Memory B cell (primary cell): ENCODE data around the gene CASP7.

Experiments
- ATAC-seq: fragments of 150-1000 bp; cut with Tn5 transposase; 2 replicates; pipeline ENCODE4 v1.10.0; 2021; ENCODE audit warnings: low read depth, mild to moderate bottlenecking, moderate library complexity
- DNase-seq, 2 donors: peaks; one replicate each; pipeline ENCODE4 v3.0.0; 2022; ENCODE audit warnings: low spot score in 2 of 2
- H3K27ac Mint-ChIP-seq: one replicate; pipeline ENCODE4 v1.8.0; 2022; ENCODE audit warnings: mild to moderate bottlenecking, moderate library complexity, mixed read lengths
- H3K27me3 Mint-ChIP-seq: one replicate; pipeline ENCODE4 v1.8.0; 2022; ENCODE audit warnings: mixed read lengths
- H3K36me3 Mint-ChIP-seq: one replicate; pipeline ENCODE4 v1.8.0; 2022; ENCODE audit warnings: mild to moderate bottlenecking, mixed read lengths
- H3K4me1 Mint-ChIP-seq: one replicate; pipeline ENCODE4 v1.8.0; 2022; ENCODE audit warnings: mixed read lengths
- H3K4me3 Mint-ChIP-seq: one replicate; pipeline ENCODE4 v1.8.0; 2022; ENCODE audit warnings: mild to moderate bottlenecking, moderate library complexity, mixed read lengths
- H3K9me3 Mint-ChIP-seq: one replicate; pipeline ENCODE4 v1.8.0; 2022; ENCODE audit warnings: mixed read lengths

Gene CASP7

GRCh38 chr10:113687037-113687436 lies 7.3 kb downstream of the CASP7 start:
- H3K4me1 Mint-ChIP-seq = peaks cover 22% of the 10 kb centered on the region
- no peaks in the 10 kb centered on the region for H3K27me3 Mint-ChIP-seq
- no peak overlapping the region for H3K27ac Mint-ChIP-seq
- ATAC-seq = no peak
- H3K9me3 Mint-ChIP-seq = peaks cover 32% of the 10 kb centered on the region
- H3K36me3 Mint-ChIP-seq = peaks cover 63% of the 10 kb centered on the region
- no peak for DNase-seq
- no peak overlapping the region for H3K4me3 Mint-ChIP-seq

GRCh38 chr10:113689057-113689456 lies 9.3 kb downstream of the CASP7 start:
- DNase-seq = no peak
- ATAC-seq = no peak
- Mint-ChIP-seq H3K36me3 (peaks cover 72% of the 10 kb centered on the region), H3K9me3 (peaks cover 36% of the 10 kb centered on the region), H3K27me3 (no peaks in the 10 kb centered on the region), H3K4me1 (peaks cover 12% of the 10 kb centered on the region), H3K27ac (no peak overlapping the region), H3K4me3 (no peak overlapping the region)

GRCh38 chr10:113689574-113689973 lies 9.9 kb downstream of the CASP7 start:
- Mint-ChIP-seq H3K27ac (no peak overlapping the region), H3K36me3 (peaks cover 67% of the 10 kb centered on the region), H3K4me1 (peaks cover 12% of the 10 kb centered on the region), H3K27me3 (no peaks in the 10 kb centered on the region), H3K9me3 (peaks cover 33% of the 10 kb centered on the region), H3K4me3 (no peak overlapping the region)
- no peak for ATAC-seq
- DNase-seq = no peak

- Mint-ChIP-seq H3K4me1 (peaks cover 10% of the 10 kb centered on the region), H3K27ac (no peak overlapping the region), H3K4me3 (no peak overlapping the region), H3K9me3 (peaks cover 27% of the 10 kb centered on the region), H3K36me3 (peaks cover 65% of the 10 kb centered on the region), H3K27me3 (no peaks in the 10 kb centered on the region)
- no peak for DNase-seq
- no peak for ATAC-seq
Observed at GRCh38 chr10:113690749-113691148, 11.0 kb downstream of the CASP7 start.

- peaks cover 9% of the 10 kb centered on the region for H3K4me1 Mint-ChIP-seq
- no peak for DNase-seq
- no peak overlapping the region for H3K4me3 Mint-ChIP-seq
- H3K9me3 Mint-ChIP-seq = peaks cover 26% of the 10 kb centered on the region
- no peaks in the 10 kb centered on the region for H3K27me3 Mint-ChIP-seq
- no peak for ATAC-seq
- peaks cover 62% of the 10 kb centered on the region for H3K36me3 Mint-ChIP-seq
- H3K27ac Mint-ChIP-seq = no peak overlapping the region
Observed at GRCh38 chr10:113691381-113691780, 11.7 kb downstream of the CASP7 start.

GRCh38 chr10:113692271-113692670 lies 12.6 kb downstream of the CASP7 start:
- Mint-ChIP-seq H3K4me3 (no peak overlapping the region), H3K9me3 (peaks cover 23% of the 10 kb centered on the region), H3K27ac (no peak overlapping the region), H3K27me3 (no peaks in the 10 kb centered on the region), H3K36me3 (peaks cover 65% of the 10 kb centered on the region), H3K4me1 (peaks cover 9% of the 10 kb centered on the region)
- no peak for ATAC-seq
- no peak for DNase-seq

- DNase-seq (no peak), ATAC-seq (no peak)
- Mint-ChIP-seq H3K4me1 (peaks cover 9% of the 10 kb centered on the region), H3K9me3 (peaks cover 14% of the 10 kb centered on the region), H3K27ac (no peak overlapping the region), H3K27me3 (no peaks in the 10 kb centered on the region), H3K36me3 (peaks cover 58% of the 10 kb centered on the region), H3K4me3 (no peak overlapping the region)
Observed at GRCh38 chr10:113693348-113693747, 13.6 kb downstream of the CASP7 start.

GRCh38 chr10:113695691-113696090 lies 16.0 kb downstream of the CASP7 start:
- DNase-seq (no peak), ATAC-seq (no peak)
- Mint-ChIP-seq H3K36me3 (peaks cover 52% of the 10 kb centered on the region), H3K9me3 (peaks cover 8% of the 10 kb centered on the region), H3K4me1 (peaks cover 5% of the 10 kb centered on the region), H3K27me3 (no peaks in the 10 kb centered on the region), H3K4me3 (no peak overlapping the region), H3K27ac (no peak overlapping the region)

- Mint-ChIP-seq H3K27ac (no peak overlapping the region), H3K4me1 (peaks cover 5% of the 10 kb centered on the region), H3K27me3 (no peaks in the 10 kb centered on the region), H3K4me3 (no peak overlapping the region), H3K9me3 (peaks cover 8% of the 10 kb centered on the region), H3K36me3 (peaks cover 51% of the 10 kb centered on the region)
- ATAC-seq (no peak), DNase-seq (no peak)
Observed at GRCh38 chr10:113697595-113697994, 17.9 kb downstream of the CASP7 start.

GRCh38 chr10:113704637-113705343 lies 25.1 kb downstream of the CASP7 start:
- ATAC-seq (no peak), DNase-seq (peak in 1 of 2 donors; percentile 11)
- H3K36me3 Mint-ChIP-seq = peaks cover 22% of the 10 kb centered on the region
- H3K27me3 Mint-ChIP-seq = no peaks in the 10 kb centered on the region
- peaks cover 11% of the 10 kb centered on the region for H3K4me1 Mint-ChIP-seq
- no peak overlapping the region for H3K4me3 Mint-ChIP-seq
- no peaks in the 10 kb centered on the region for H3K9me3 Mint-ChIP-seq
- no peak overlapping the region for H3K27ac Mint-ChIP-seq

- Mint-ChIP-seq H3K27ac (no peak overlapping the region), H3K9me3 (no peaks in the 10 kb centered on the region), H3K4me1 (peaks cover 14% of the 10 kb centered on the region), H3K27me3 (no peaks in the 10 kb centered on the region), H3K4me3 (no peak overlapping the region), H3K36me3 (peaks cover 24% of the 10 kb centered on the region)
- ATAC-seq (no peak), DNase-seq (no peak)
Observed at GRCh38 chr10:113705344-113705652, 25.6 kb downstream of the CASP7 start.

GRCh38 chr10:113706623-113707022 lies 26.9 kb downstream of the CASP7 start:
- ATAC-seq (no peak), DNase-seq (no peak)
- Mint-ChIP-seq H3K4me1 (peaks cover 14% of the 10 kb centered on the region), H3K4me3 (no peak overlapping the region), H3K27ac (no peak overlapping the region), H3K9me3 (no peaks in the 10 kb centered on the region), H3K27me3 (no peaks in the 10 kb centered on the region), H3K36me3 (peaks cover 20% of the 10 kb centered on the region)

GRCh38 chr10:113708640-113709039 lies 28.9 kb downstream of the CASP7 start:
- Mint-ChIP-seq H3K27ac (no peak overlapping the region), H3K36me3 (peaks cover 23% of the 10 kb centered on the region), H3K4me3 (no peak overlapping the region), H3K27me3 (no peaks in the 10 kb centered on the region), H3K9me3 (no peaks in the 10 kb centered on the region), H3K4me1 (peaks cover 17% of the 10 kb centered on the region)
- ATAC-seq = no peak
- no peak for DNase-seq

GRCh38 chr10:113709221-113709838 lies 29.6 kb downstream of the CASP7 start:
- Mint-ChIP-seq H3K27me3 (no peaks in the 10 kb centered on the region), H3K4me3 (no peak overlapping the region), H3K36me3 (peaks cover 27% of the 10 kb centered on the region), H3K4me1 (peaks cover 17% of the 10 kb centered on the region), H3K27ac (no peak overlapping the region), H3K9me3 (no peaks in the 10 kb centered on the region)
- DNase-seq (no peak), ATAC-seq (no peak)

- peaks cover 35% of the 10 kb centered on the region for H3K36me3 Mint-ChIP-seq
- ATAC-seq = no peak
Observed at GRCh38 chr10:113711142-113711541, 31.4 kb downstream of the CASP7 start.

More at GRCh38 chr10:113711142-113711541, 31.4 kb downstream of the CASP7 start:
- no peaks in the 10 kb centered on the region for H3K9me3 Mint-ChIP-seq
- no peaks in the 10 kb centered on the region for H3K27me3 Mint-ChIP-seq
- no peak for DNase-seq
- H3K4me3 Mint-ChIP-seq = no peak overlapping the region
- no peak overlapping the region for H3K27ac Mint-ChIP-seq
- H3K4me1 Mint-ChIP-seq = peaks cover 22% of the 10 kb centered on the region
